Adrenal gland (tissue), 12 donors: ENCODE data around the gene ABCA13. TPM values are rescaled to one million over a fixed set of nuclear protein-coding genes. Genes with fewer than 3 reads are reported as not detected.
A peak's percentile ranks its signal among the peaks of the same experiment; 100 is the strongest.

Experiments
- DNase-seq, 7 donors: peaks; one replicate each; pipeline ENCODE4 v3.0.0-alpha.2; 2019 to 2020
- H3K27ac ChIP-seq, 5 donors: fragments of 200-600 bp; sonication (generic) in 4 of 5; 1 replicate in 3 of 5; 2 replicates in 2 of 5; pipeline versions ENCODE4 v1.5.1 to v1.8.0; 2016 to 2020; ENCODE audit warnings: mild to moderate bottlenecking in 1 of 5
- H3K27me3 ChIP-seq: fragments of 200-600 bp; 2 replicates; pipeline ENCODE4 v1.8.0; 2021
- H3K36me3 ChIP-seq, 2 donors: fragments of 200-600 bp; replicated peaks in 1 of 2; 1 replicate in 1 of 2; 2 replicates in 1 of 2; pipeline versions ENCODE4 v1.5.1 to v1.8.0; 2018 to 2022
- H3K4me1 ChIP-seq, 2 donors: fragments of 200-600 bp; replicated peaks in 1 of 2; 1 replicate in 1 of 2; 2 replicates in 1 of 2; pipeline versions ENCODE4 v1.5.1 to v1.8.0; 2018 to 2021
- H3K4me3 ChIP-seq, 4 donors: fragments of 200-600 bp; sonication (generic) in 3 of 4; one replicate each; pipeline ENCODE4 v1.5.1; 2016 to 2018
- H3K9me3 ChIP-seq, 3 donors: fragments of 200-600 bp; sonication (generic) in 1 of 3; replicated peaks in 1 of 3; 1 replicate in 2 of 3; 2 replicates in 1 of 3; pipeline versions ENCODE4 v1.5.1 to v1.8.0; 2016 to 2021
- POLR2A ChIP-seq, 2 donors: fragments of 450-650 bp; IDR thresholded peaks; one replicate each; pipeline ENCODE4 v1.6.1; 2017; ENCODE audit warnings: antibody characterized with exemption in 2 of 2, mild to moderate bottlenecking in 2 of 2, moderate library complexity in 1 of 2
- WGBS, 4 donors: extraction: QIAGEN DNeasy Blood & Tissue Kit in 2 of 4; methylation state at CpG; one replicate each; pipeline versions ENCODE4 v1.1.5 to v1.1.7; 2013 to 2017; 5-methylcytosine and 5-hydroxymethylcytosine counted together
- intact Hi-C, 2 donors: fragments of 100-400 bp; cut with DNase I; formaldehyde crosslinking; loops; one replicate each; pipeline versions ENCODE4 v1.14.1 to v1.15.0; 2022 to 2023
- polyA plus RNA-seq, 3 donors: library from polyadenylated mRNA; stranded (reverse); fragments of 200-250 nt in 2 of 3; fragments of 350-450 nt in 1 of 3; fragmentation: Illumina TruSeq in 1 of 3; extraction: RNeasy Lipid Tissue Mini Kit (QIAGEN cat#74804) in 1 of 3; gene quantifications; one replicate each; pipeline ENCODE4 v1.2.3, GENCODE V29; 2013 to 2014
- total RNA-seq, 9 donors: library from RNA; depleted of rRNA in 4 of 9; stranded (reverse); fragments of >200 nt in 4 of 9; fragments of 120-200 nt in 1 of 9; fragmentation: NEBNext Ultra II Directional in 1 of 9; extraction: Animal tissue kit (Norgen Biotek cat#: 25700) in 1 of 9; gene quantifications; one replicate each; pipeline versions ENCODE4 v1.1.0 to v1.2.4, GENCODE V29; 2013 to 2023
- TF ChIP-seq, protein P1 (sequence below), 6 experiments: fragments of 450-650 bp in 4 of 6; fragments of 200-600 bp in 2 of 6; sonication (generic) in 1 of 6; IDR thresholded peaks; 1 replicate in 5 of 6; 2 replicates in 1 of 6; pipeline versions ENCODE4 v1.5.1 to v1.8.0; 2016 to 2021; ENCODE audit warnings: antibody characterized with exemption in 6 of 6, mild to moderate bottlenecking in 2 of 6, moderate library complexity in 1 of 6
- donor health status: healthy with polysubstance abuse.
- donor health status: Bipolar disorder and iron deficiency.
- donor health status: DM: yes; HTN: yes; CAD: no.
- donor health status: DM: no; HTN: no; CAD: no.
- donor health status: DM: no; HTN: no; CAD: no.
- donor health status: DM: yes; HTN: yes; CAD: no.

Gene ABCA13
- total and polyA plus RNA-seq, 12 donors = 0.03 to 0.94 (median 0.09) TPM; not detected in 4

DNA sequence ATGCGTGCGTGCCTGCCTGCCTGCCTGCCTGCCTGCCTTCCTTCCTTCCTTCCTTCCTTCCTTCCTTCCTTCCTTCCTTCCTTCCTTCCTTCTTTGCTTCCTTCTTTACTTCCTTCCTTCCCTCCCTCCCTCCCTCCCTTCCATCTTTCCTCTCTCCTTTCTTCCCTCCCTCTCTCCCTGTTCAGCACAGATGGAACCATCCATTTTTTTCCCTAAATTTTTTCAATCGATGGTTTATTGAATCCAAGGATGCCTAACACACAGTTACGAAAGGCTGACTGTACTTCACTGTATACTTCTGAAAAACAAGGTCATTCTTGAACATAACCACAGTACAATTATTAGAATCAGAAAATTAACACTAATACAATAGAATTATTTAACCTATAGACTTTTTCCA is 53.8 kb downstream of the ABCA13 start:
- no peak for DNase-seq
- H3K4me1 ChIP-seq = no peaks in the 10 kb centered on the region
- no peak overlapping the region for H3K4me3 ChIP-seq
- H3K9me3 ChIP-seq = no peaks in the 10 kb centered on the region
- WGBS, 4 donors = 72 to 84% (median 79%) methylated on average over 4 of the region's 4 CpGs
- TF ChIP-seq POLR2A (IDR thresholded peaks at IDR 0.05) = no peak
- TF ChIP-seq, protein P1, sequence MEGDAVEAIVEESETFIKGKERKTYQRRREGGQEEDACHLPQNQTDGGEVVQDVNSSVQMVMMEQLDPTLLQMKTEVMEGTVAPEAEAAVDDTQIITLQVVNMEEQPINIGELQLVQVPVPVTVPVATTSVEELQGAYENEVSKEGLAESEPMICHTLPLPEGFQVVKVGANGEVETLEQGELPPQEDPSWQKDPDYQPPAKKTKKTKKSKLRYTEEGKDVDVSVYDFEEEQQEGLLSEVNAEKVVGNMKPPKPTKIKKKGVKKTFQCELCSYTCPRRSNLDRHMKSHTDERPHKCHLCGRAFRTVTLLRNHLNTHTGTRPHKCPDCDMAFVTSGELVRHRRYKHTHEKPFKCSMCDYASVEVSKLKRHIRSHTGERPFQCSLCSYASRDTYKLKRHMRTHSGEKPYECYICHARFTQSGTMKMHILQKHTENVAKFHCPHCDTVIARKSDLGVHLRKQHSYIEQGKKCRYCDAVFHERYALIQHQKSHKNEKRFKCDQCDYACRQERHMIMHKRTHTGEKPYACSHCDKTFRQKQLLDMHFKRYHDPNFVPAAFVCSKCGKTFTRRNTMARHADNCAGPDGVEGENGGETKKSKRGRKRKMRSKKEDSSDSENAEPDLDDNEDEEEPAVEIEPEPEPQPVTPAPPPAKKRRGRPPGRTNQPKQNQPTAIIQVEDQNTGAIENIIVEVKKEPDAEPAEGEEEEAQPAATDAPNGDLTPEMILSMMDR (IDR thresholded peaks at IDR 0.05) = no peak
- no peaks in the 10 kb centered on the region for H3K36me3 ChIP-seq
- intact Hi-C loops = no loop called here
- H3K27me3 ChIP-seq = no peaks in the 10 kb centered on the region
- H3K27ac ChIP-seq = no peak overlapping the region

DNA sequence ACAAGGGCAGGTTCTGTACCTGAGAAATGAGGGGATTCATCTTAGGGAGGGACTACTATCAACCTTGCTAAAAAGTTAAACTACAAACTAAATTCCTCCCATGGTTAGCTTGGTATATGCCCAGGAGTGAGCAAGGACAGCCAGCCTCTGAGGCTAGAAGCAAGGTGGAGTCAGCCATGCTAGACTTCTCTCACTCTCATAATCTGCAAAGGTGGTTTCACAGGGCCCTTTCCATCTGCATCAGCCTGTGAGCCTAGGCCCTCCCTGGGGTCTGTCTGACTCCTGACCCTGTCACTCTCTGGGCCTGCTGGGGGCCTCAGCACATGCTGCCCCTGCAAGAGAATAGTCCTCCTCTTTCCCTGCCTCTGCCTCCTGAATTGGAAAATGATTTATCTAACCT is 66.1 kb downstream of the ABCA13 start:
- H3K36me3 ChIP-seq = no peaks in the 10 kb centered on the region
- H3K9me3 ChIP-seq = no peaks in the 10 kb centered on the region
- no peaks in the 10 kb centered on the region for H3K4me1 ChIP-seq
- intact Hi-C loops = no loop called here
- TF ChIP-seq, protein P1 (IDR thresholded peaks at IDR 0.05) = no peak
- no peak for TF ChIP-seq POLR2A (IDR thresholded peaks at IDR 0.05)
- no peak for DNase-seq
- no peak overlapping the region for H3K4me3 ChIP-seq
- H3K27me3 ChIP-seq = no peaks in the 10 kb centered on the region
- H3K27ac ChIP-seq = no peak overlapping the region

DNA sequence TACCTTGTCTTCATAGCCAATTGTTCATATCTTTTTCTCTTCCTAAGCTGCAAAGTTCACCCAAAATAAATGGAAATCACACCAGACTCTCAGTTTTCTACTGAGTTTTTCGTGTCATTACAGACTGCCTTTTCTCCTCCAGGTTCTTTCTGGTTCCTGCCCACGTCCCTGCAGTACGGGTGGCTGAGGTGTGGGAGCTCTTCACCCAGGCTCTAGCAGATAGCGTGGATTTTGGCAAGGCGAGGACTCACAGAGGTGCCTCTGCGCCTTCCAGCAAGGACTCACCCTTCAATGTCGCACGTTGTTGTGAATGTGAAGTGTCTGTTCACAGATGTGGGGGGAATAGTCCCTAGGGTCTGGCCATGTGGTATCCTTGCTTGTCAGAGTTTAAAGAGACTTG is 71.6 kb downstream of the ABCA13 start:
- WGBS, 4 donors = 72 to 78% (median 76%) methylated on average over 6 to 8 of the region's 8 CpGs
- H3K27ac ChIP-seq = no peak overlapping the region
- no peaks in the 10 kb centered on the region for H3K36me3 ChIP-seq
- no peaks in the 10 kb centered on the region for H3K9me3 ChIP-seq
- intact Hi-C loops = no loop called here
- peaks cover 0 to 7% of the 10 kb centered on the region in 2 donors for H3K4me1 ChIP-seq
- no peak for DNase-seq
- H3K27me3 ChIP-seq = no peaks in the 10 kb centered on the region
- TF ChIP-seq, protein P1 (IDR thresholded peaks at IDR 0.05) = no peak
- no peak for TF ChIP-seq POLR2A (IDR thresholded peaks at IDR 0.05)
- H3K4me3 ChIP-seq = no peak overlapping the region

DNA sequence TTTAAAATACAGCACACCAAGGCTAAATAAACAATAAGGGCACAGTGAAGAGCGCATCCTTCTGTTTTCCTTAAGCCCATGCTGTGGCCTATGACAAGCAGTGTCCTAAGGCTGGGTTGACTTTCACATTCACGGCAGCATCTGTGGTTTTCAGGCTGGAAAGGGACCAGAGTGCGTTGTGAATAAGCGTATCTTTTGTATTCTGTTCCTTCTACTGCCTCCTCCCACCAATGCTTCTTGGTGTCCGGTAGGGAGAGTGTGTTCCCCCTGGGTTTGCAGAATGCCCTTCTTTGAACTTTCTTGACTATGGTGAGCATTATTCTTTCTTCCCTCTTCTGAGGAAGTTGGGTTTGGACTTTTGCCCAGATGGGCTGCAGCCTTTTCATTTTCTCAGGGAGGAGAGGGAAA is 73.6 kb downstream of the ABCA13 start:
- WGBS, 4 donors = 24 to 30% (median 28%) methylated on average over 5 of the region's 5 CpGs
- peak in 5 of 7 donors; percentile 20 to 58 (median 30) for DNase-seq
- TF ChIP-seq, protein P1 (IDR thresholded peaks at IDR 0.05) = no peak
- TF ChIP-seq POLR2A (IDR thresholded peaks at IDR 0.05) = no peak
- H3K9me3 ChIP-seq = no peaks in the 10 kb centered on the region
- no peaks in the 10 kb centered on the region for H3K36me3 ChIP-seq
- peak overlapping the region in 1 of 5 donors; percentile 10 for H3K27ac ChIP-seq
- intact Hi-C loops = no loop called here
- H3K27me3 ChIP-seq = no peaks in the 10 kb centered on the region
- no peak overlapping the region for H3K4me3 ChIP-seq
- peaks cover 0 to 7% of the 10 kb centered on the region in 2 donors for H3K4me1 ChIP-seq
